D721Med (cell line): ENCODE data around the gene GMDS.

Experiments used
- DNase-seq: peaks from one replicate; pipeline ENCODE4 v3.0.0; 2011; ENCODE audit warnings: low spot score; ENCODE audit not compliant: insufficient read length
- FAIRE-seq: peaks from 2 replicates; lab custom pipeline; 2011; peaks lifted over from hg19 to GRCh38; lab: Jason Lieb, UNC
- TF ChIP-seq, protein P1 (sequence below): IDR thresholded peaks from 2 replicates; pipeline ENCODE4 v1.5.1; 2012; ENCODE audit warnings: mild to moderate bottlenecking, control low read depth; ENCODE audit not compliant: insufficient read depth; ENCODE audit errors: missing control alignments

GMDS gene

DNA sequence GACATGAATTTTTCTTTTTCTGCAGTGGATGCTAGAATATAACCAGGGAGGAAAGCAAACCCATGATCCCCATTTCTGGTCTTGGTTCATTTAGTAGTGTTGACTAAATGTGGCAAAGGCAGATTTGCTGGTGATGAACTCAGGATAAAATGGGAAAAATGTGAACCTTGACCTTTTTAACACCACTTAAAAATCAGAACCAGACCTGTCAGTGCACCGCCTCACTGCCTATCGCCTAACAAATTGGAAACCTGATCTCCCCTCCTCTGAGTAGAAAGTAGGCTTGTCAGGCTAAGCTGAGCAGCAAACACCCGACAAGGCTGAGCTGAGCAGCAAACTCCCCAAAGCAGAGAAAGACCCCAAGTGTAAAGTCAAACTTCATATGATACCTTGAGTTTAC lies 380.9 kb downstream of the GMDS start:
- TF ChIP-seq, protein P1, sequence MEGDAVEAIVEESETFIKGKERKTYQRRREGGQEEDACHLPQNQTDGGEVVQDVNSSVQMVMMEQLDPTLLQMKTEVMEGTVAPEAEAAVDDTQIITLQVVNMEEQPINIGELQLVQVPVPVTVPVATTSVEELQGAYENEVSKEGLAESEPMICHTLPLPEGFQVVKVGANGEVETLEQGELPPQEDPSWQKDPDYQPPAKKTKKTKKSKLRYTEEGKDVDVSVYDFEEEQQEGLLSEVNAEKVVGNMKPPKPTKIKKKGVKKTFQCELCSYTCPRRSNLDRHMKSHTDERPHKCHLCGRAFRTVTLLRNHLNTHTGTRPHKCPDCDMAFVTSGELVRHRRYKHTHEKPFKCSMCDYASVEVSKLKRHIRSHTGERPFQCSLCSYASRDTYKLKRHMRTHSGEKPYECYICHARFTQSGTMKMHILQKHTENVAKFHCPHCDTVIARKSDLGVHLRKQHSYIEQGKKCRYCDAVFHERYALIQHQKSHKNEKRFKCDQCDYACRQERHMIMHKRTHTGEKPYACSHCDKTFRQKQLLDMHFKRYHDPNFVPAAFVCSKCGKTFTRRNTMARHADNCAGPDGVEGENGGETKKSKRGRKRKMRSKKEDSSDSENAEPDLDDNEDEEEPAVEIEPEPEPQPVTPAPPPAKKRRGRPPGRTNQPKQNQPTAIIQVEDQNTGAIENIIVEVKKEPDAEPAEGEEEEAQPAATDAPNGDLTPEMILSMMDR: no peak
- no peak for FAIRE-seq
- DNase-seq: no peak

- no peak for DNase-seq
- TF ChIP-seq, protein P1: no peak
- FAIRE-seq: no peak
These were observed 383.0 kb downstream of the GMDS start for GRCh38 chr6:1862411-1862810.

- TF ChIP-seq, protein P1: no peak
- no peak for FAIRE-seq
- no peak for DNase-seq
These were observed 384.6 kb downstream of the GMDS start for GRCh38 chr6:1860756-1861348.

DNA sequence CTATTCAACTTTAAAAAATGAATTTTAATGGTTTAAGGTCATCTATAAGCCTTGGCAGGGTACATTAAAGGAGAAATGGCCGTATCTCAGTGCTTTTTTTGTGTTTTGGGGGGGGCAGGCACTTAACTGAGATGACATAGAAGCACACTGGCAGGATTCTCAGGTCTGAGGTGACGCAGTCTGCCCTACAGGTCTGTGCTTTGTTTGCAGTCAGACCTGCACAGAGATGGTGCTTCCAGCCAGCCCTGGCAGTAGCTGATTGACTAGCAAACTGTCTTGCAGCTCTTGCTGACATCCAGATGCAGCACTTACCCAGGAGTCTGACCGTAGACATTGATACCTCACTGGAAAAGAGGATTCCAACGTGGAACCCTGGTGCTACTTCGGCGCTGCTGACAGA lies 386.5 kb downstream of the GMDS start:
- FAIRE-seq (no peak), DNase-seq (no peak)
- TF ChIP-seq, protein P1: no peak

DNA sequence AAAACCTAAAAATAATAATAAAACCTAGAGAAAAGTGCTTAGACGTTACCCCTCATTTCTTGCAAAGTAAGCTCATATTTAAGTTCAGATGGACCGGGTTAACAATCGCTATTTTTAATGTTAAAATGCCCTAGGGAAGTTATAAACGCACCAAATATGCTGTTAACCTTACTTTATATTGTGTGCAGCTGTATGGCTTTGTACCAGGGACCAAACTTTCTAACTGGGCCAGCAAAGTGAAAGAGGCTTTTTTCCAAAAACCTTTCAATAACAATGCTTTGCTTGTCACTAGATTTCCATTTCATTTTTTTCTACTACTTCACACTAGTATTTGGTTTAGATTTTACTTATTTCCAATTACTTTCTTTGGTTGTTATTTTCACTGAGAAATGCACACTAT lies 387.2 kb downstream of the GMDS start:
- TF ChIP-seq, protein P1: no peak
- no peak for FAIRE-seq
- no peak for DNase-seq

DNA sequence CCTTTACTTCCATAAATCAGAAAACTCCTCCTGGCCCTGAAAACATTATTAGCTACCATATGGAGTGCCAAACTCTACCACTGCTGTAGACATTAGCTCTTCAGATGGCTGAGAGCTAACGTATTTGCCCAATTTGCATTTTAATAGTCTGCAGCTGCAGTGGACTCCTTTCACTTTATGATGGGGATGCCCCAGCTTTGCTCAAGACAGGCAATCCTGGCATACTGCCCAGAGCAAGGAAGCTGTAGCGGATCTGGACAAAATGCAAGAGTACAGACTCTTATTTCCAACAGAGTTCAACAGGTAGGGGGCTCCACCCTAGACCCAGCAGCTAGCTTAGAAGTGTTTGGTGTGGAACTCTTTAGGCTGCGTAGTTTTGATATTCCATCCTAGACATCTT lies 389.0 kb downstream of the GMDS start:
- FAIRE-seq (no peak), DNase-seq (no peak)
- TF ChIP-seq, protein P1: no peak

DNA sequence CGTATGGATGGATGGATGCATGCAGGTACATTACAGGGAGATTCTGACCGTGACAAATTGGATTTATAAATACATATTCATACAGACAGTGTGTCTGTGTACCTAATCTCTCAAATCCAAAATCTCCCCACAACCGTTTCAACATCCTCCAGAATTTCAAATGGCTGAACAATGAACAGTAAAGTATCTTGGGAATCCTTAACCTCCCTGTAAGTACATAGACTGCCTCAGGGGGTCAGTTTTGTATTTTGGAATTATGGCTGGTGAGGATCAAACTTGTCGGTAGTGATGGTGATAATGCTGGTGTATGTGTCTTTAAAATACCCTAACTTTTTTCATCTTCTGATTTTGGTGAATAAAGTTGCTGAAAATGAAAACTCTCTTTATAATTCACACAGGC lies 389.5 kb downstream of the GMDS start:
- no peak for FAIRE-seq

More for the DNA sequence above, 389.5 kb downstream of the GMDS start:
- no peak for DNase-seq
- TF ChIP-seq, protein P1: peak; percentile 7
